Hepatocyte (in vitro differentiated cells): ENCODE results near the gene RAB11FIP3.

Experiments
- CTCF ChIP-seq: fragments of 200-600 bp; sonication (generic); IDR thresholded peaks from 2 replicates; pipeline ENCODE4 v1.5.1; 2016; ENCODE audit warnings: antibody characterized with exemption, mild to moderate bottlenecking; ENCODE audit not compliant: poor library complexity
- EZH2phosphoT487 ChIP-seq: fragments of 200-600 bp; sonication (generic); IDR thresholded peaks from one replicate; pipeline ENCODE4 v1.6.1; 2018; ENCODE audit warnings: antibody characterized with exemption, mild to moderate bottlenecking, low read depth, moderate library complexity; ENCODE audit not compliant: unreplicated experiment, severe bottlenecking

GRCh38 chr16:544517-544916, 119.1 kb downstream of the RAB11FIP3 start:
- no peak for TF ChIP-seq CTCF
- TF ChIP-seq EZH2phosphoT487, result no peak
